DMS79 treated with DMSO at 0.1 percent for 48 hours (cell line): ENCODE data around the gene ZBTB33.

Experiments
- DNase-seq: peaks from one replicate; lab custom pipeline; 2025; lab: John Stamatoyannopoulos, UW

ZBTB33 gene

DNA sequence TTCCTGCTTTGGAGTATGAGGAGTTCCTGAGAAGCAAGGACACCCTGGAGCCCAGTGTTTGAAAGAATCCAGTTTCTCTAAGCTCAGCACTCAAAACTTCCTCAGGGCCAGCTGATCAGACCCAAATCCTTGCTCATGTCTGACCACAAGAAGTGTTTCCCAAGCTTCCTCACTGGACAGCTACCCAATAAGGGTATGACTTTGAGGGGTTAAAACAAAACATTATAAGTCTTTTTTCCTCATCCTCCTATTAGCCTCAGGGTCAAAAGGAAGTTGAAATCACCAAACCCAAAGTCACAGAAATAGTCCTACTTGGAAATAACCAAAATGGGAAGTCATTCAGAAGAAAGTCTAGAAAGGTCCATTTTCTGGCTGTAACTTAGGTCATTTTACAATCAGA lies 13.7 kb downstream of the ZBTB33 start:
- no peak for DNase-seq

DNA sequence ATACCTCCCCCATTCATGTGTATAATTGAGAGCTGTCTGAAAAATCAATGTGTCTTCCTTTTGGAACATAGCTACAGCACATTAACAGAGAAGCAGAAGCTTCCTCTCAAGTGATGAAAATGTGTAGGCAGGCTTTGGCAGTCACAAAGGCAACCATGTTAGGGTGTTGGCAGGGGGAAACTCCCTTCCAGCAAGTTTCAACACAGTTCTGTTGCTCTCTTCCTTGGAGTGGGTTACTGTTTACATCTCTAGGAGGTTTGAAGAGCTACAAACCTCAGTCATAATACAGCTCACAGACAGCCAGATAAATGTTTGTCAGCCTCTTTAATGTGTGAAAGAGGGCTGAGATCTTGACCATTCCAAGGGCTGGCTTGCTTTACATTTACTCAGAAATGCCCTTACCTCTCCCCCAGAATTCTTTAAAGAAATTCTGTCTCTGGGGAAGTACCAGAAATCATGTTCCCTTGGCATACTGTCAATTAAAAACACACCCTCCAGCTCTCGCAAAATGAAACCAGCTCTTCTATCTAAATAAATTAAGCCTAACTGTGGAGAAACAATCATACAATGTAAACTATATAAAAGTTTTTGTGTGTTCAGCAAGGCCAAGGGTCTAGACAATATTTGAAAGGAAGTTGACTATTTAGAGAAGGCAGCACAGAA lies 18.9 kb downstream of the ZBTB33 start:
- DNase-seq: peak; percentile 3

GRCh38 chrX:120270567-120270966 lies 20.0 kb downstream of the ZBTB33 start:
- DNase-seq: no peak

- peak; percentile 3 for DNase-seq
Measured at GRCh38 chrX:120271218-120271617, 20.6 kb downstream of the ZBTB33 start.

GRCh38 chrX:120274145-120274544 lies 23.5 kb downstream of the ZBTB33 start:
- no peak for DNase-seq

- no peak for DNase-seq
Measured at GRCh38 chrX:120274958-120275357, 24.3 kb downstream of the ZBTB33 start.

GRCh38 chrX:120281021-120281624 lies 30.5 kb downstream of the ZBTB33 start:
- no peak for DNase-seq

DNA sequence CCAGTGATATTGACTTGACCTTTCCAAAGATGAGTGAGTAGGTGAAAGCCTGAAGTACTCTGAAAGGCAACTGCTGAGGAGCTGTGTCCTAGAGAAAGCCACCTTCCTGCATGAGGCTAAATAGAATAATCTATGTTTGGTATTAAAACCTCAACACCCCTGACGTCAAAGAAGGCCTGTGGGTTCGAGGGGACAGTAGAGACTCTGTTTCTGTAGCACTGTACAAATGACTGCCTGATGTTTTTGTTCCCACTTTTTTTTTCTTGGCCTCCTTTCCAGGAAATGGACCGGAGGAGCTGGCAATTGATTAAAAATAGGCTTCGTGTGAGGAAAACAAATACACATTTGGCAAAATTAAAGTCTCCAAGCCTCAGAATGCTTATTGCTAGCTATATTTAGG lies 31.1 kb downstream of the ZBTB33 start:
- no peak for DNase-seq

DNA sequence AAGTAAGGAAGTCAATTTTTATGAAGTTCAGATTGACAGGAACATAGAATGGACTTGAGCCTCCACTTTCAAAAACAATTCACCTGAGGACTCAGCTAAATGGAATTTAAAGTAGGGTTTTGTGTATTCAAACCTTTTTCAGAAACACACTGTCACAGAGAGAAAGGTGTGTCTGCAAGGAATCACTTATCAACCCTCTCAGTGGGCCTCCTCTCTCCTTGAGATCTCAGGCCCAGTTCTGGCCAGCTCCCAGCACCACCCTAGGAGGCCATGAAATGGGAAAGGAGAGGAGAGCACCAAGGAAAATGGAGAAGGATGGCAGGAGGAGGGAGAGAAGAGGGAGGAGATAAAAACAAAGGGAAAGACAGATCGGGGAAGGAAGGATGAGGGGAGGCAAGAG lies 32.1 kb downstream of the ZBTB33 start:
- DNase-seq: no peak

- no peak for DNase-seq
Measured at GRCh38 chrX:120286733-120287512, 36.3 kb downstream of the ZBTB33 start.

DNA sequence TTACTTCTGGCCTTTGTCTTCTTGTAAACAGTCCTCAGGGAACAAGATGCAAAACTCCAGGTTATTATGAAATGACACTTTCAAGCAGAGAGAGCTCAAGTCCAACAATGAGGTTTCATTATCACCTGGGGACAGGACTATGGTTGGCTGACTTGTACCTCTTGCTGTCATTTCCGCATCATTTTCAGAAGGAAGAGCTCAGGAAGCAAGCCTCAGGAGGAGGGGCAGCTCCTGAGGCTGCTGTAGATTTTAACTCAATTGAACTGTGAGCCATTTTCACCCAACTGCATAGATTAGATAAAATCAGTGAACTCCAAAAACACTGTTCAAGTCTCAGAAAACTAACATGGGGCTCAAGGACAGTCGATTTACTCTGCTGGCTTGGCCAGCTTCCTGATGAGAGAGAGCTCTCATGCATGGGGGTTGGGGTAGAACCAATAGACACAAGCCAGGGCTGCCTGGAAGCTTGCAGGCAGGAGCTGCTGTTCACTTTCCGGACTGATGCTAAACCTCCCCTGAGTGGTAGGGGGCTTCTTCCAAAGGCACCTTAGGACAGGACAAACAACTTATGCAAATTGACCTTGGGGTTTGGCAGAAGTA lies 37.0 kb downstream of the ZBTB33 start:
- DNase-seq: no peak

- no peak for DNase-seq
Measured at GRCh38 chrX:120290107-120290506, 39.5 kb downstream of the ZBTB33 start.

GRCh38 chrX:120291211-120291610 lies 40.6 kb downstream of the ZBTB33 start:
- no peak for DNase-seq

DNA sequence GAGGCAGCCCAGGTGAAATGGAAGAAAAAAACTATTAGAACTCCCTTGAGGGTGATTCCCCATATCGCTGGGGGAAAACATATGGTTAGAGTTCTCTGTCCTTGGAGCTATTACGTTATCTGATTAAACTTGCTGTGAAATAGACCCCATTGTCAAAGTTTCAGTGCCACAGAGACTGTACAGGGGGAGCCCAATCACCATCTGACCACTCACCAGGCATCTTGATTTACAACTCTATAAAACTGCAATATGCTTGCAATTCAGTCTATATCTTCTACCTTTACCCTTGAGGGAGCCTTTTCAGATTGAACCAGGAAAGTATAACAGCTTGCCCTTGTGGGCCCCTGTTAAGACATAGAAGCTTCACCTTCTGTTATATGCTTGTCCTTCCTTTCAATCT lies 42.4 kb downstream of the ZBTB33 start:
- DNase-seq: no peak

DNA sequence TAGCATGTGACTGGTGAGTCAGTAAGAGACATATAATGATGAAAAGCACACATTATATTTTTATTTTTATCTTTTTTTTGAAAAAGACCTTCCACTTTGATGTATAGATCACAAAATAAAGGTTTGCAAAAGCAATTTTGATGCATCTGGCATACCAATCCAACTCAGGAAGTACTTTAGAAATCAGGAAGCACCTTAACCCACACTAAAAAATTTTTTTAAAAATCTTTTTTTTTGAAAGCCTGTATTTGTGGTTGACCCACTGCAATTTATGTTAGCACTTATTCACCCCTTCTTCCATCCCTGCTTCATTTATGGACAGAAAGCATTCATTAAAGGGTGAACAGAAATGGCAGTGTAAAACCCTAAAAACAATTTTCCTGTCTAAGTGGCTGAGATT lies 44.0 kb downstream of the ZBTB33 start:
- DNase-seq: no peak

DNA sequence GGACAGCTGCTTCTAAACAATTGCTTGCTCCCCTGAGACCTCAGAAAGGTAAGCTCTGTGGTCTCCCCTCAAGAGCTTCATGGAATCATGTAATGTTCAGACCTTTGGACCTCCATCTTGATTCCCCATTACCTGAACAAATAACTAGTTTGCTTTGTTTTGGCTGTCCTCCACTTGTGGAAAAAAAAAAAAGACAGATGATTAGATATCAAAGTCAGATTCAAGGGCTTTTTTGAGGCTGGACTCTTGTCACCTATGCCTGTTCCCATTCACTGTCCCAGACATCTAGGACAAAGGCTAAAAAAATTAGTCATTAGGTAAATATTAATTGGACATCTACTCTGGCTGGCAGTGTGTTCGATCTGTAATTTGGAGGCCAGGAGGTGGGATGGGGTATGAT lies 47.3 kb downstream of the ZBTB33 start:
- DNase-seq: no peak

DNA sequence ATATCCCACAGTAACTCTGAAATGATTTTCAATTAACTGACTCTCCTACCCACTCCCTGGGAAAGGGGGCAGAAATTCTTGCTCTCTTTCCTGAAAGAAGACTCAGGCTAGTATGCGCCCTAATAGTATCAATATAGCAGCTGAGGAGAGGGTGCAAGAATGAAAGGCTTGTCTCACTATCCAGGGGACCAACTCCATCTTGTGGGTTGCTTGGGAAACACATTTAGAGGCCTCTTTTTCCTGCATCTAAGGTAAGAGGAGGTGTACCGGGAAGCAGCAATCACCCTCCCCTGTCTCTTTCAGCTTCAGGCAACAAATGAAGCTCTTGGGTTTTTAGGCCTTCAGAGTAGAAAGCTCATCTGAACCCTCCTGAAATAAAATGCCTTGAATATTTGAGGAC lies 49.3 kb downstream of the ZBTB33 start:
- no peak for DNase-seq

DNA sequence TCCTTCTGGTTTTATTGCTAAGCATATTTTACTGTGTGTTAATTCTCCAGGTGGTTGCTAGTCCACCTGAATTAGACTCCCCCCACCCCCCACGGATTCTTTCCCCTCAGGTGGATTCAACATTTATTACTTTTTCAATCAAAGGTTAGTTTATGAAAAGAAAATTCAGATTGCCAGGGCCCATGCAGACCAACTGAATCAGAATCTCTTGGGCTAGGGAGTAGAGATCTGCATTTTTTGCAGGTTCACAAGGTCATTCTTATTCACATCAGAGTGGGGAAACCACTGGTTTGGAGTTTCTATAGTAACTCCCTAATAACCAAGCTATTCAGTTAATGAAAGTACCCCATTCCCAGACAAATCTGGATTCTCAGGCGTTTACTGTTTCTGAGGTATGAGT lies 50.9 kb downstream of the ZBTB33 start:
- no peak for DNase-seq

GRCh38 chrX:120301960-120302359 lies 51.3 kb downstream of the ZBTB33 start:
- peak; percentile 22 for DNase-seq

GRCh38 chrX:120302434-120302833 lies 51.8 kb downstream of the ZBTB33 start:
- peak; percentile 43 for DNase-seq

- DNase-seq: no peak
Measured at GRCh38 chrX:120304256-120304655, 53.6 kb downstream of the ZBTB33 start.

- DNase-seq: no peak
Measured at GRCh38 chrX:120305531-120306141, 55.0 kb downstream of the ZBTB33 start.
